GM12865 (cell line): ENCODE measurements around the gene THSD4.
A peak's percentile ranks its signal among the peaks of the same experiment; 100 is the strongest.

Experiments
- DNase-seq: peaks from one replicate; pipeline ENCODE4 v3.0.0; 2010; ENCODE audit warnings: low read depth
- H3K4me3 ChIP-seq: 2 replicates; pipeline ENCODE4 v1.5.1; 2011; ENCODE audit warnings: mild to moderate bottlenecking, low read depth, low read length, control low read depth
- TF ChIP-seq, protein P1 (sequence below): IDR thresholded peaks from 2 replicates; pipeline ENCODE4 v1.5.1; 2011; ENCODE audit warnings: low read length, control low read depth, low read depth, inconsistent platforms; ENCODE audit not compliant: insufficient read depth; ENCODE audit errors: missing control alignments

The THSD4 gene

DNA sequence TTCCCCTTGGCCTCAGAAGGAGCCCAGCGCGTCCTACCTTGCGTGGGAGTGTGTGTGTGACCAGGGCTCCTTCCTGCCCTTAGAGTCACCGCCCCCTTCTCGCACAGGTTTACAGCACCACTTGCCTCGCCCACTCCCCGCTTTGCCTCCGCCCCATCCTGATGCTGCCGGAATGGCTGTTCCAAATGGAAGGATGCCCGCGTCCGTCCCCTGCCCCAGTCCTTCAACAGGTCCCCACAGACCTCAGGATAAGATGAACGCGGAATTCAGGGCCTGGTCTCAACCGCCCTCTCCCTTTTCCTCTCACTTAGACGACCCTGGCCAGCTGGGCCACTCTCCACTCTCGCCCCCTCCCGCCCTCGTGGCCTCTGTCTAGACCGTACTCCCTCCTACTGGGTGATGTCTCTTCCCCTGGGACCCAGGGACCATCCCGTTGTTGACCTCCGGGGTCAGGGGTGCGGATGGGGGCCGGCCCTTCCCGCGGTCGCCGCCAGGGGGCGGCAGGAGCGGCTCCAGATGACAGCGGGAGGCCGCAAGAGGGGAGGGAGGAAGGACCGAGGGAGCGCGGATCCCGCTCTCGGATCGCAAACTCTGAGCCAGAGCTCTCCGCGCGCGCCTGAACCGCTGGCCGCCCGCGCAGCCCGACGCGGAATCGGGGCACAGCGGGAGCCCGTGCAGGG is at the start of gene THSD4:
TSS of gene THSD4 (plus strand) at position 585 of the 680 bp plus-strand sequence.
- peak within 1 kb of the TSS; percentile 39 for H3K4me3 ChIP-seq
- TF ChIP-seq, protein P1, sequence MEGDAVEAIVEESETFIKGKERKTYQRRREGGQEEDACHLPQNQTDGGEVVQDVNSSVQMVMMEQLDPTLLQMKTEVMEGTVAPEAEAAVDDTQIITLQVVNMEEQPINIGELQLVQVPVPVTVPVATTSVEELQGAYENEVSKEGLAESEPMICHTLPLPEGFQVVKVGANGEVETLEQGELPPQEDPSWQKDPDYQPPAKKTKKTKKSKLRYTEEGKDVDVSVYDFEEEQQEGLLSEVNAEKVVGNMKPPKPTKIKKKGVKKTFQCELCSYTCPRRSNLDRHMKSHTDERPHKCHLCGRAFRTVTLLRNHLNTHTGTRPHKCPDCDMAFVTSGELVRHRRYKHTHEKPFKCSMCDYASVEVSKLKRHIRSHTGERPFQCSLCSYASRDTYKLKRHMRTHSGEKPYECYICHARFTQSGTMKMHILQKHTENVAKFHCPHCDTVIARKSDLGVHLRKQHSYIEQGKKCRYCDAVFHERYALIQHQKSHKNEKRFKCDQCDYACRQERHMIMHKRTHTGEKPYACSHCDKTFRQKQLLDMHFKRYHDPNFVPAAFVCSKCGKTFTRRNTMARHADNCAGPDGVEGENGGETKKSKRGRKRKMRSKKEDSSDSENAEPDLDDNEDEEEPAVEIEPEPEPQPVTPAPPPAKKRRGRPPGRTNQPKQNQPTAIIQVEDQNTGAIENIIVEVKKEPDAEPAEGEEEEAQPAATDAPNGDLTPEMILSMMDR, result peak; percentile 91
- DNase-seq, result peak; percentile 83

DNA sequence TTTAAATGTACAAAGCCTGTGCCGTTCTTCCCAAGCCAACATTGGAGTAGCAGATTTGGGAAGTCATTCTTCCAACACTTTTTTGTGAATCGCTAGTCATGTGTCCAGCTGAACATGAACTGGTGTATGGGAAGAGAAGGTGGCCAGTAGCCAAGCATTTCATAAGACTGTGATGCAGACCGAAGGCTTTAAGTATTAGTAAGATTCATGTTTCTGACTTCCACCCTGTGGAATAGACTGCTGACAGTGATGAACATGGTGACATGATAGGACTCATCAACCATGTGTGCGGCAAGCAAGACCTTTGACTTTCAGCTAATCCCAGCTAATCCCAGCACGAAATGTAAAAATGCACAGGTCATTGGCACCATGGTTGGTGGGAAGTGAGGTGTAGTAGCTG is 48.3 kb upstream of the THSD4 start:
- DNase-seq, result no peak
- H3K4me3 ChIP-seq, result no peak overlapping the region
- TF ChIP-seq, protein P1, result no peak

DNA sequence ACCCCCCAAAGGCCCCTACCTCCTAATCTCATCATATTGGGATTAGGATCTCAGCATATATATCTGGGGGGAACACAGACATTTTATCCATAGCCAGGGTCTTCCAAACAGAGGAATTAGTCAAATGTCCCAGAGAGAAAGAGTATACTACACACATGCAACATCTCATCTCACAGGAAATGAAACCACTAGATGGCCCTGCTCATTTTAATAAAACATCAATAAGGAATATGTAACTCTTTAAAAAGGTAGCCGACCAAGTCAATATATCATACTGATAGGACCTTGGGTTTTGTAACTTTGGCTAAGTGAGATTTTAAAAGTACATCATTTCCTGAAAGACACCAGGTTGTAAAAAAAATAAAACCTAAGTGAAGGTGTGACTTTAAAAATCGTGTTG is 45.6 kb upstream of the THSD4 start:
- H3K4me3 ChIP-seq, result no peak overlapping the region
- no peak for DNase-seq
- TF ChIP-seq, protein P1, result peak; percentile 3

DNA sequence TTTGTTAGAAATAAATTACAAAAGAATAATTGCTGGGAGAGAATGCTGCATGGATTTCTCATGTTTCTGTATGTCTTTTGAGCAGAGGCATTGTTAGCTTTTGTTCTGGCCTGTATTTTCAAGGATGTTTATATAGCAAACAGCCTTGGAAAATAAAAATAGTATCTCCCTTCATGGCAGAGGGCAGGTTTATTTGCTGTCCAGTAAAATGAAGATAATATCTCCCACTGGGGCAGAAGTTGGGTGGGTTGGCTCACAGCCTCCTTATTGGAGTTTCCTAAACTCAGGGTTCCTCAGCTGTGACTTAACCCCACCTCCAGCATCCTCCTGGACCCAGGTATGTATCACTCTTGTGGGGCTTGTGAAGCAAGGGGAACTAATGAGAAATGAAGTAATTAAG is 43.7 kb upstream of the THSD4 start:
- TF ChIP-seq, protein P1, result no peak
- DNase-seq, result no peak
- no peak overlapping the region for H3K4me3 ChIP-seq

DNA sequence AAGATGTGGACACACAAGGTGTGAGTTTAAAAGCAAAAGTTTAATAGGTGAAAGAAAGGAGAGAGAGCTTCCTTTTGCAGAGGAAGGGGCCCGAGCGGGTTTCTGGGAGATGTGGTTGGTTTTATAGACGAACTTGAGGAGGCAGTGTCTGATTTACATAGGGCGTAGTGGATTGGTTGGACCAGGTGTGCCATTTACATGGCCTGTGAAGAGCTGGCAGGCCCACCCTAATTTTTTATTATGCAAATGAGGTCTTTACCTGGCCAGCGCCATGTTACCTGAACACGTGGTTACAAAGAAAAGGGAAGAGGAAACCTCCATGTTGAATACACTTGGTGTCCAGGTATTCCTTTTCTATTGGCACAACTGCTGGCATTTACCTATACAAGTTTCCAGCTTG is 42.8 kb upstream of the THSD4 start:
- no peak overlapping the region for H3K4me3 ChIP-seq
- TF ChIP-seq, protein P1, result no peak
- no peak for DNase-seq

DNA sequence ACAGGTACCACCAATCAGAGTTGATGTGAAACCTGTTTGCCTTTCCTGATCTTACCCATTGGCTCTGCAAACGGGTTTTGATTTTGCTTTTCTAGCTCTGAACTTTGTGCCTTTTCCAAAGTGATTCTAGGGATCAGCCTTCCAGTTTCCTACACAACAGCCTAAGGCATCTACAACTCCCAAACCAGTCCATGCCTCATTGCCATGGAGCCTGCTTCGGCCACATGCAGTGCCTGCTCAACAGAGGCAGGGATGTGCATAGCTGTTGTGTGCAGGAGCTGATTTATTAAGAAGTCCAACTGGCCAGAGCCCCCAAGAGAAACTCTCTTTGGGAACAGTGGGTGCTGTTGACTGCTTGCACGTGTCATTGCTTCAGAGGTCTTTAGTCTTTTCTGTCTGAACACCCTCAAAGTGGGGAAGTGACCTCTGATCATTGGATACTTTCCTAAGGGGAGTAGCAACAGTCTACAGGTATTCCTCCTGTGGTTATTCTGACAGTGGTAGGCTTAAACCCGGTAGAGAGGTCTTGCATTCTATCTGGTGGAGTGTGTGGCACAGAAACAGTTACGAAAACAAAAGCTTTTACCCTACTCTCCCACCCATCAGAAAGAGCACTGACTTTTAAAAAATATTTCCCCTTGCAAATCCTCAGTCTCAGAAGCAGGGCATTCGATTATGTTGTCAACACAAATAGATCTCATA is 36.6 kb upstream of the THSD4 start:
- H3K4me3 ChIP-seq, result no peak overlapping the region
- no peak for DNase-seq
- TF ChIP-seq, protein P1, result no peak
